Measurements from ENCODE around the gene PEX1. TPM values are rescaled to one million over a fixed set of nuclear protein-coding genes. Genes with fewer than 3 reads are reported as not detected.

PEX1 gene
- total RNA-seq, 1 donor from 2014 or later = 18.3 TPM

GRCh38 chr7:92437956-92438491, 90.3 kb downstream of the PEX1 start:
- no peak for TF ChIP-seq CTCF (IDR thresholded peaks at IDR 0.05; ENCODE audit: insufficient read depth, low read length, poor library complexity, severe bottlenecking)
- Histone ChIP-seq H3K27me3 (ENCODE audit: control insufficient read depth, insufficient read depth, low read length) (no peaks in the 10 kb centered on the region), H3K4me3 (ENCODE audit: low read depth, low read length) (no peak overlapping the region), H3K36me3 (ENCODE audit: control insufficient read depth, insufficient read depth, low read length) (no peaks in the 10 kb centered on the region)
- no peak for DNase-seq (ENCODE audit: low read depth)

Other genes starting within 250 kb of the PEX1 start
- 30.5 and 37.5 TPM in 2 replicates for gene GATAD1, start 81.0 kb downstream of the PEX1 start, total RNA-seq
- gene ERVW-1, start 50.6 kb downstream of the PEX1 start, total RNA-seq = not detected in 2 replicates
- gene RBM48, start 275 bp upstream of the PEX1 start, total RNA-seq = 5.8 and 7.7 TPM in 2 replicates
- gene FAM133B, start 61.9 kb upstream of the PEX1 start, total RNA-seq = 15.3 and 17.4 TPM in 2 replicates